Midbrain (tissue), 1 donor: ENCODE results near the gene JAKMIP3.

ENCODE experiments used
- DNase-seq: peaks from one replicate; lab custom pipeline; 2025; lab: John Stamatoyannopoulos, UW

JAKMIP3 gene

GRCh38 chr10:132065491-132066105 is at the start of gene JAKMIP3:
JAKMIP3 (plus strand) TSS chr10:132065946; CDS start chr10:132104809, 38,863 bp downstream.
- peak; percentile 87 for DNase-seq

GRCh38 chr10:132016514-132016913 is 49.2 kb upstream of the JAKMIP3 start:
- no peak for DNase-seq

- no peak for DNase-seq
These were observed 47.3 kb upstream of the JAKMIP3 start for GRCh38 chr10:132018446-132018845.

- DNase-seq: no peak
These were observed 46.4 kb upstream of the JAKMIP3 start for GRCh38 chr10:132019366-132019765.

- DNase-seq: no peak
These were observed 45.3 kb upstream of the JAKMIP3 start for GRCh38 chr10:132020456-132020855.

DNA sequence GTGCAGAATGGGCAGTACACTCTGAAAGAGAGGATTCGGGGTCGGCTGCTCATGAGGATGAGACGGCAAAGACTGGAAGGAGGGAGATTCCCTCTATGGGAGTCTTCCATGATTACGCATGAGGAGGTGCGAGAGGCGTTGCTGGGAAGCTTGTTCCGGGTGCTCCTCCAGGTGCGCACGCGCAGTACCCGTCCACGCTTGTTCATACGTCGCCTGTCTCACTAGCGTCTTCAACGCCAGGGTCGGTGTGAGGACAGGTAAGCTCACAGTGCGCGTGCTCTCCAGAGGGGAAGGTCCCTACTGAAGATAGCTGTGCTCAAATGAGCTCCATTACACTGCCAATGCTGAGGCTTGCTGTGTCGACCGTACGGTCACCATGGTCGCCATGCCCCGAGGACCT is 44.7 kb upstream of the JAKMIP3 start:
- no peak for DNase-seq

GRCh38 chr10:132021504-132022143 is 44.1 kb upstream of the JAKMIP3 start:
- DNase-seq: no peak

- no peak for DNase-seq
These were observed 43.5 kb upstream of the JAKMIP3 start for GRCh38 chr10:132022241-132022640.

DNA sequence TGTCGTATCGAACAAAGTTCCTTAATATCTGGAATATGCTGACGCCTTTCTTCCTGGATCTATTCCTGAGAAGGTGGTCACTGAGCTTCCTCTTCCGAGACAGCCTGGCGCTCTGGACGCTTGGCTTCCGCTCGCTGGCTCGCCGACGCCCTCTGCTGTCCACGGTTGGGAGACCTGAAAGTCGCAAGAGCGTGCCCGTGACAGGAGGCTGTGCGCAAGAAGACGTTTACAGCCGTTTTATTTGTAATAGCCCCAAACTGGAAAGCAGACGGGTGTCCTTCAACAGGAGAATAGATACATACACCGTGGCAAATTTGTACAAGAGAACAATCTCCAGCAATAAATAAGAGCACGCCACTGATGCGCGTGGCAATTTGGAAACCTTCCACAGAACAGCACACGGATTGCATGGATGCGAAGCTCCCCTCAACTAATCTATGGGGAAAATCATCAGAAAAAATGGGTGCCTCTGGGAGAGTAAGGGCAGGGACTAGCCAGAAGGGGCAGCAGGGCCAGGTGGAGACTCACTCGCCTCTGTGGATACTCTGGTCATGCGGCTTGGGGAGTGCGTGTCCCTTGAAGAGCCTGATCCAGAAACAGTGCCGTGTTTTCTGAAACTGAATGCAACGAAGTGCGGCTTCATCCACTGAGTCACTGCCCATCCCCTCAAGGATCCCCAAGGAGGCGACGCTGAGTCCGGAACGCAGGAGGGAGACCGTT is 42.5 kb upstream of the JAKMIP3 start:
- peak; percentile 89 for DNase-seq

GRCh38 chr10:132027423-132027983 is 38.2 kb upstream of the JAKMIP3 start:
- DNase-seq: no peak

GRCh38 chr10:132028706-132029105 is 37.0 kb upstream of the JAKMIP3 start:
- DNase-seq: no peak

DNA sequence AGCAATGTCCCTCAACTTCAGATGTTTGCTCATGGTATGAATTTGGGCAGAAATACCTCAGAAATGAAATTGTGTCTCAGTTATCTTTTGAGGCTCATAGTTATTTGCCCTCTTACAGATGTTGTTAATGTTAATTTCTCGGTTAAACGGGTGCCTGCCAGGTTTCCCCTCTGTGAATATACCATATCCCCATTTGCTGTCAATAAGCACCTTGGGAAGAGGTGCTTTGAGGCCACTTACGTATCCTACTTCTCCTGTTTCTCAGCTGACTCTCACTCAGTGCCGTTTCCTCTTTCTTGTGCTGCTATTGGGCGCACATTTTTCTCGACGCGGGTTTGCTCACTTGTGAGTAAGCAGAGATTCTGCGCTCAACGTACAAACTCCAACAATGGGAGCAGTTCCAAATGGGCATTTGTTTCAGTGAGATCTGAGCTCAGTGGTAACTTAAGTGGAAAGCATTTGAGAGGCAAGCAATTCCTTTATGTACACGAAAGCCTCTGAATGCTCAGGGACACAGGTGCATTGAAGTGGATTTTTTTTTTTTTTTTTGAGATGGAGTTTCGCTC is 34.8 kb upstream of the JAKMIP3 start:
- DNase-seq: no peak

GRCh38 chr10:132033632-132034031 is 32.1 kb upstream of the JAKMIP3 start:
- no peak for DNase-seq

DNA sequence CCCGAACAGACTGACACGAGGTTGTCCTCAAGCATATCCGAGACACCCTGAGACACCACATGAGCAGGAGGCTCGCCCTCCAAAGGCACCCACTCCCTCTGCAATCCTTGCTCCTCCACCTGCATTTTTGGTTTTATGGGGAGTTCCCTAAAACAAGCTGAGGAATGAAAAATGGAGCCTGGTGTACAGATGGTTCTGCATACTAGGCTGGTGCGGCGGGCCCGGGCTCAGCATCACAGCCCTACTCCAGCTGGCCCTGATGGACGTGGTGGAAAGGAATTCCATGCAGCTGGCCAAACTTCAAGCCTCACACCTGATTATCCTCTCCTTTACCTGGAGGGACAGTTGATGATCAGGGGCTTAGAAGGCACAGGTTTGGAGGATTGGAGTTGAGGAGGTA is 30.3 kb upstream of the JAKMIP3 start:
- DNase-seq: no peak

DNA sequence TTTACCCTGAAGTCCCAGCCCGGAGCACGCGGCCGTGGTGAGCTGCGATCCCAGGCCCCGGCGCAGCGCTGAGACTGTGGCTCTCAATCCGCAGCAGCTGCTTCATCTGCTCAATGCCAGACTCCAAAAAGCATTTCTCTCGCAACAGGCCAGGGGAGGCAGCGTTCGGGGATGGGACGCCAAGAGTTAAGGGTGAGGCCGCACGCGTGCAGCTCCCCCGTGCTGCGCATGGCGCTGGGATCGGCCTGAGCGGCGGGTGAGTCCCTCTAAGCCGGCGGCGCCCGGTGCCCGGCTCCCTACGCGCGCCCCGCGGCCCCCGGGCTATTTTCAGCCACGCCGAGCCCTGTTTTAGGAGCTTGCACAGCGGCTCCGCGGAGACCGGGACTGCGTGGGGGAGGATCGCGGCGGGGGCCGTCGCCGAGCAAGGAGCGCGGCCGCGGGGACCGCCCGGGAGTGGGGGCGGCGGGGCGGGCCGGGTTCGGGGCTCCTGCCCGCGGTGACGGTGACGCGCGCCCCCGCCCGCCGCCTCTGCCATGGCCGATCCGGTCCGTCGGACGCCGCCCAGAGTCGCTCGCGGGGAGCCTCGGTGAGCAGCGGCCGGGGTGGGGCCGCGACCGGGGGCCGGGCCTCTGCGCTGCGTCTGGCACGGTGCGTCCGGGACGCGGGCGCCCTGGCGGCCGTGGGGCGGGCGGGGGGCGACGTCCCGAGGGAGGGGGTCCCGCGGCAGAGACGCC is 29.4 kb upstream of the JAKMIP3 start:
- peak; percentile 18 for DNase-seq

DNA sequence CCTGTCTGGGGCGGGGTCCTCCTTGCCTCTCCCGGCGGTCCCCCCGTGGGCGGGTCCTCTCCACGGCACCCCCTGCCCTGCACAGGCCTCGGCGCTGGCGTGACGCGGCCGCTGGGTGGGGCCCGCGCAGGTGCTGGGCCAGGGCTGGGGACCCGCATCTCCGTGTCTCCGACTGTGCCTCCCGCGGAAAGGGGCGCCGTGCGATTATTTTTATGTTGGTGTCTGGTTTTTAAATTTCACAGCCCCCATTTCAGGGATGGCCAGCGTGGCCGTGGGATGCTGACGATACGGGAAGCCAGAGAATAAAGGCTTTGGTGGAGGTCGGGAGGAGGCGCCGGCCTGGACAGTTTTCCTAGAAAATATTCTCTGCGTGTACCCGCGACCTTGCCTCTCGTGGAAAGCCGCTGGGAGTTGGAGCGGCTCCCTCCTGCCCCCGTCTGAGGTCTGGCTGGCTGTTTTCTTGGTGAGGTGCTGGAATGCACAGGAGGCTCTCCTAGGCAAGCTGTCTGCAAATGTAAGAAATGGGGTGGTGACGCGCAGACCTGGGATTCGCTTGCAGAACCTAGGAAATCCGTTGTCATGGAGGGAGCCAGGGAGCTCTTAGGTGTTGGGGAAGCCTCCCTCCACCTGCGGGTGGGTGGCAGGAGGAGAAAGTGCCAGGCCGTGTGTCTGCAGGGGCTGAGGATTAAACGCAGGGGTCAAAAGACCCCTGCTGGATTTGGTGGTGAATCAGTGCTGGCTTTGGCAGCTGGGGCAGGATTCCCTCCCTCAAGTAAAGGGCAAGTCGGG is 28.7 kb upstream of the JAKMIP3 start:
- DNase-seq: peak; percentile 16

DNA sequence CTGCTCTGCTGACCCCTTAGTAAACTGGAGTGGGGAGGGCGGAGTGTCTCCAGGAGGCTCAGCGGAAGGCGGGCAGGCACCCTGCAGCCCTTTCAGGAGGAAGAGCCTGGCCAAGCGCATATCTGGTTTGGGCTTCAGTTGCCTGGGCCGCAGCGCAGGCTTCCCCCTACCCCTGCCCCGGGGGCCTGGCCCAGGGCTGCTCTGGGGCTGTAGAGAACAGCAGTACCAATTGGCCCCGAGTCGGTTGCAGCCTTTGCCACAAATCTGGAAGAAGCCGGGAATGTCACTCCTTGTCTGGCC is 28.1 kb upstream of the JAKMIP3 start:
- no peak for DNase-seq

DNA sequence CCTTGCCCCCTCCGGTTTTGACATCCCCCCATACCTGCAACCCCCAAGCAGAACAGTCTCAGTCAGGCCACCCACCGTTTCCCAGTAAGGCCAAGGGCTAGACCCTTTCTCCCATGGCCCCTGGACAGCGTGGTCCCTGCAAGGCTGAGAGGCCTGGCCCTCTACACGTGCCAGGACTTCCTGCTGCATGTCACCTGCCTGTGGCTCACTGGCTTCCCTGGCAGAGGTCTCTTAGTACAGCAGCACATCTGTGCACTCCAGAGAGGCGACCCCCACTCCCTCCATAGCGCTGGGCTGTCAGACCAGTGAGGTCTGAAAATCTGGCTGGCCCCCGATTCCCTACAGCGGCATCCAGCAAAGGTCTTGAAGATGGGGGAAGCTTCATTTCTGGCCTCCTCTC is 26.4 kb upstream of the JAKMIP3 start:
- no peak for DNase-seq

GRCh38 chr10:132040046-132040445 is 25.7 kb upstream of the JAKMIP3 start:
- no peak for DNase-seq

- no peak for DNase-seq
These were observed 24.4 kb upstream of the JAKMIP3 start for GRCh38 chr10:132041340-132041739.
